Osteocyte (in vitro differentiated cells): ENCODE measurements around the gene CHRNB2. TPM values are rescaled to one million over a fixed set of nuclear protein-coding genes. Genes with fewer than 3 reads are reported as not detected.
A peak's percentile ranks its signal among the peaks of the same experiment; 100 is the strongest.
"Not testable (repeated sequence)": the region's sequence is repeated elsewhere in the genome, so short reads cannot be mapped to it uniquely, and the experiment has no call there.

ENCODE experiments used
- DNase-seq: peaks from one replicate; pipeline ENCODE4 v3.0.0; 2021; ENCODE audit warnings: mixed read lengths; ENCODE audit not compliant: unreplicated experiment; ENCODE audit errors: extremely low spot score
- H3K27ac Mint-ChIP-seq: one replicate; pipeline ENCODE4 v1.8.0; 2021; ENCODE audit warnings: mild to moderate bottlenecking, mixed read lengths; ENCODE audit not compliant: unreplicated experiment
- H3K27me3 Mint-ChIP-seq: one replicate; pipeline ENCODE4 v1.8.0; 2021; ENCODE audit warnings: mixed read lengths; ENCODE audit not compliant: unreplicated experiment
- H3K36me3 Mint-ChIP-seq: one replicate; pipeline ENCODE4 v1.8.0; 2021; ENCODE audit warnings: mixed read lengths; ENCODE audit not compliant: unreplicated experiment
- H3K4me1 Mint-ChIP-seq: one replicate; pipeline ENCODE4 v1.8.0; 2021; ENCODE audit warnings: mixed read lengths; ENCODE audit not compliant: unreplicated experiment
- H3K4me3 Mint-ChIP-seq: one replicate; pipeline ENCODE4 v1.8.0; 2021; ENCODE audit warnings: mild to moderate bottlenecking, moderate library complexity, mixed read lengths; ENCODE audit not compliant: unreplicated experiment
- H3K9me3 Mint-ChIP-seq: one replicate; pipeline ENCODE4 v1.8.0; 2021; ENCODE audit warnings: mixed read lengths; ENCODE audit not compliant: unreplicated experiment
- total RNA-seq: library from RNA; stranded (reverse); gene quantifications from 2 replicates; pipeline ENCODE4 v1.2.1, GENCODE V29; 2021
- TF ChIP-seq, protein P1 (sequence below): fragments of 200-600 bp; sonication (generic); IDR thresholded peaks from 2 replicates; pipeline ENCODE4 v1.5.0; 2021; ENCODE audit warnings: antibody characterized with exemption, mild to moderate bottlenecking, moderate library complexity

Gene CHRNB2
- total RNA-seq, 1 donor from 2014 or later = 0.27 TPM

DNA sequence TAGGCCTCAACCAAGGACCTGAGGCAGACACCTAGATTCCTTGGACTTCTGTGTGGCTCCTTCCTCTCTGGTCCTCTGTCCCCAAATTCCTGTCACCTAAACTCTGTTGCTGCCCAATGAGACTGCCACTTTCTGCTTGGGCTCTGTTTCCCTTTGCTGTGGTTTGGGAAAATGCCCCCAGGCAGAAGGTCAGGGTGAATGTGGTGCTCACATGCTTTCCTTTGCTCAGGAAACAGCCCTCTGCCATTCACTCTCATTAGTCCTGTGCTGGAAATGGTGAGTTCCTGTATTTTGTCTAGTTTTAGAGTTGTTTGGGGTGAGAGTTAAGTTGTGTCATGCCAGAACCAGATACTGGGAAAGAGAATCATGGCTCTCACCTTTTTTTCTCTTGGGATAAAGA, 42.7 kb upstream of the CHRNB2 start:
- no peak for DNase-seq
- H3K27me3 Mint-ChIP-seq = peaks cover 46% of the 10 kb centered on the region
- peaks cover 3% of the 10 kb centered on the region for H3K4me1 Mint-ChIP-seq
- no peaks in the 10 kb centered on the region for H3K9me3 Mint-ChIP-seq
- H3K36me3 Mint-ChIP-seq = no peaks in the 10 kb centered on the region
- no peak overlapping the region for H3K27ac Mint-ChIP-seq
- TF ChIP-seq, protein P1, sequence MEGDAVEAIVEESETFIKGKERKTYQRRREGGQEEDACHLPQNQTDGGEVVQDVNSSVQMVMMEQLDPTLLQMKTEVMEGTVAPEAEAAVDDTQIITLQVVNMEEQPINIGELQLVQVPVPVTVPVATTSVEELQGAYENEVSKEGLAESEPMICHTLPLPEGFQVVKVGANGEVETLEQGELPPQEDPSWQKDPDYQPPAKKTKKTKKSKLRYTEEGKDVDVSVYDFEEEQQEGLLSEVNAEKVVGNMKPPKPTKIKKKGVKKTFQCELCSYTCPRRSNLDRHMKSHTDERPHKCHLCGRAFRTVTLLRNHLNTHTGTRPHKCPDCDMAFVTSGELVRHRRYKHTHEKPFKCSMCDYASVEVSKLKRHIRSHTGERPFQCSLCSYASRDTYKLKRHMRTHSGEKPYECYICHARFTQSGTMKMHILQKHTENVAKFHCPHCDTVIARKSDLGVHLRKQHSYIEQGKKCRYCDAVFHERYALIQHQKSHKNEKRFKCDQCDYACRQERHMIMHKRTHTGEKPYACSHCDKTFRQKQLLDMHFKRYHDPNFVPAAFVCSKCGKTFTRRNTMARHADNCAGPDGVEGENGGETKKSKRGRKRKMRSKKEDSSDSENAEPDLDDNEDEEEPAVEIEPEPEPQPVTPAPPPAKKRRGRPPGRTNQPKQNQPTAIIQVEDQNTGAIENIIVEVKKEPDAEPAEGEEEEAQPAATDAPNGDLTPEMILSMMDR = no peak
- H3K4me3 Mint-ChIP-seq = no peak overlapping the region

DNA sequence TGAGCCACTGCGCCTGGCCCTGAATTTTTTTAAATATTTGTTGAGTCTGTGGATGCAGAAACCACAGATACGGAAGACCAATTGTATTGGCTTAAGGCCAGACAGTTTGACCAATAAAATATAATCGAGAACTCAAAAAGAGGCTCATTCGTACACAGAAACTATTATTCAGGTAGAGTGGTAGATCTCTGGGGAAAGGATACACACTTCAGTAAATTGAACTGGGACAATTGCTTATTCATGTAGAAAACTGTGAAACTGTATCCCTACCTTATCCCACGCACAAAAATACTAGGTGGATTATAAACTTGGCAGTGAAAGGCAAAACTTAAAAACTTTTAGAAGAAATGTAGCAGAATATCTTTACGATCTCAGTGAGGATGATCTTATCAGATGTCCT, 40.4 kb upstream of the CHRNB2 start:
- Mint-ChIP-seq H3K4me1 (no peaks in the 10 kb centered on the region), H3K27ac (no peak overlapping the region), H3K36me3 (no peaks in the 10 kb centered on the region), H3K4me3 (no peak overlapping the region), H3K27me3 (peaks cover 35% of the 10 kb centered on the region), H3K9me3 (no peaks in the 10 kb centered on the region)
- no peak for DNase-seq
- TF ChIP-seq, protein P1 = no peak

DNA sequence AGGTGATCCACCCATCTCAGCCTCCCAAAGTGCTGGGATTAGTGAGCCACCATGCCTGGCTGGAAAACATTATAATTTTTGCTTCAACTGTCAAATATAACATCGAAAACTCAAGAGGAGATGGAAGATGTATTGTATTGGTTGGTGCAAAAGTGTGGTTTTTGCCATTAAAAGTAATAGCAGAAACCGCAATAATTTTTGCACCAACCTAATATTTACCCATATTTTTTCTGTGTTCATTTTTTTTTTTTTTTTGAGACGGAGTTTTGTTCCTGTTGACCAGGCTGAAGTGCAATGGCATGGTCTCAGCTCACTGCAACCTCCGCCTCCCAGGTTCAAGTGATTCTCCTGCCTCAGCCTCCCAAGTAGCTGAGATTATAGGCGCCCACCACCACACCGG, 38.3 kb upstream of the CHRNB2 start:
- Mint-ChIP-seq H3K36me3 (no peaks in the 10 kb centered on the region), H3K4me1 (no peaks in the 10 kb centered on the region), H3K27me3 (peaks cover 24% of the 10 kb centered on the region), H3K27ac (no peak overlapping the region), H3K9me3 (no peaks in the 10 kb centered on the region), H3K4me3 (no peak overlapping the region)
- DNase-seq = no peak
- TF ChIP-seq, protein P1 = no peak

DNA sequence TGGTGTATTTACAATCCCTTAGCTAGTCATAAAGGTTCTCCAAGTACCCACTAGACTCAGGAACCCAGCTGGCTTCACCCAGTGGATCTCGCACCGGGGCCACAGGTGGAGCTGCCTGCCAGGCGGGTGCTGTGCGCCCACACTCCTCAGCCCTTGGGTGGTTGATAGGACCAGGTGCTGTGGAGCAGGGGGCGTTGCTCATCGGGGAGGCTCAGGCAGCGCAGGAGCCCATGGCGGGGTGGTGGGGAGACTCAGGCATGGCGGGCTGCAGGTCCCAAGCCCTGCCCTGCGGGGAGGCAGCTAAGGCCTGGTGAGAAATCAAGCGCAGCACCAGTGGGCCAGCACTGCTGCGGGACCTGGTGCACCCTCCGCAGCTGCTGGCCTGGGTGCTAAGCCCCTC, 35.6 kb upstream of the CHRNB2 start:
- not testable (repeated sequence) for H3K27ac Mint-ChIP-seq, DNase-seq, H3K36me3 Mint-ChIP-seq, H3K4me3 Mint-ChIP-seq, H3K9me3 Mint-ChIP-seq, H3K4me1 Mint-ChIP-seq
- peaks cover 33% of the 10 kb centered on the region for H3K27me3 Mint-ChIP-seq

DNA sequence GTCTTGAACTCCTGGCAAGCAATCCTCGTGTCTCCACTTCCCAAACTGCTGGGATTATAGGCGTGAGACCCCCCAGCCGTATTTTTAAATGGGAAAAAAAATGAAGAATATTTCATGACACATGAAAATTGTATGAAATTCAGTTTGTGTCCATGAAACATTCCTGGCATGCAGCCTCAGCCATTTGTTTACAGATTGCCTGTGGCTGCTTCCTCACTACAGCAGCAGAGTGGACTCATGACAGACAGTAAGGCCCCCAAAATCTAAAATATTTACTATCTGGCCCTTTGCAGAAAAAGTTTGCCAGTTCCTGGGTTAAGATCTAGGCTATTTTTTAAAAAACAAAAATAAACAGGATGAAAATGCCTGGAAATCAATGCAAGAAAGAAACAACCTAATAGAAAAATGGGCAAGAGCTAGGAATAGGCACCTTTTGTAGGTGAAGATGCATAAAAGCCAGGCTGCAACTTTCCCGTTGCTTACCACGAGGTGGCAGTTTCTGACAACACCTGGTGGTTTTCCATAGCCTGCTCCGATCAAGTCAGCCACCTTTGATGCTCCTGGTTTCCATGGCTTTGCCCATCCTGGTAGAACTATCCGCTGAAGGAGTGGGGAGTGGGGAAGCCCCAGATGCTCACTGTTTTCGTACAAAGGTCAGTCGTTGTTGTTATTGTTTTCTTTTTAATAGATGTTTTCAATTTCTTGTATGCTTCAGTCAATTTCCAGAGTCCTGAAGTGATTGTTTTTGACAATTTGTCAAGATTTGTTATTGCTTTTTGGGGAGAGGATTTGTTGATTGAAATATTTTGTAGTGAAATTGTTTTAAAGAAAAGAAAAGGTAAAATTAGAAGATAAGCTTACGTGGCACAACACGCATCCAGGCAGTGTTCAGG, 33.4 kb upstream of the CHRNB2 start:
- TF ChIP-seq, protein P1 = peak; percentile 53
- H3K9me3 Mint-ChIP-seq = peaks cover 4% of the 10 kb centered on the region
- no peak for DNase-seq
- H3K4me1 Mint-ChIP-seq = no peaks in the 10 kb centered on the region
- H3K4me3 Mint-ChIP-seq = no peak overlapping the region
- peaks cover 38% of the 10 kb centered on the region for H3K27me3 Mint-ChIP-seq
- peaks cover 3% of the 10 kb centered on the region for H3K36me3 Mint-ChIP-seq
- H3K27ac Mint-ChIP-seq = no peak overlapping the region
